ENCODE measurements around the gene MIXL1.

DNA sequence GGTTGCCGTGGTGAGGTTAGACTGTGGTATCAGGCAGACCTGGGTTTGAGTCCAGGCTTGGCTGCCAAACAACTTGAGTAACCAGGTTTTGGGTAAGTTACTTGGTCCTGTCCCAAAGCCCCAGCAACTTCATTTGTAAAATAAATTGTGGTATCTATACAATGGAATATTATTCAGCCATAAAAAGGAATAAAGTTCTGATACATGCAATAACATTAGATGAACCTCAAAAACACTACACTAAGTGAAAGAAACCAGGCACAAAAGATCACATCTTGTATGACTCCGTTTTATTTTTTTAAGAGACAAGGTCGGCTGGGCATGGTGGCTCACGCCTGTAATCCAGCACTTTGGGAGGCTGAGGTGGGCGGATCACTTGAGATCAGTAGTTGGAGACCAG lies 16.4 kb upstream of the MIXL1 start:
- TF ChIP-seq CTCF (conservative IDR thresholded peaks at IDR 0.05; ENCODE audit: low read length), result no peak
- no peak for TF ChIP-seq EZH2phosphoT487 (IDR thresholded peaks at IDR 0.05; ENCODE audit: borderline replicate concordance, low read depth, low read length)
